HS-27A (cell line): ENCODE data around the gene NNMT.
A peak's percentile ranks its signal among the peaks of the same experiment; 100 is the strongest.

Source experiments
- DNase-seq: peaks from one replicate; pipeline ENCODE4 v3.0.0-alpha.2; 2012; ENCODE audit warnings: low read depth, missing footprints

Gene NNMT

DNA sequence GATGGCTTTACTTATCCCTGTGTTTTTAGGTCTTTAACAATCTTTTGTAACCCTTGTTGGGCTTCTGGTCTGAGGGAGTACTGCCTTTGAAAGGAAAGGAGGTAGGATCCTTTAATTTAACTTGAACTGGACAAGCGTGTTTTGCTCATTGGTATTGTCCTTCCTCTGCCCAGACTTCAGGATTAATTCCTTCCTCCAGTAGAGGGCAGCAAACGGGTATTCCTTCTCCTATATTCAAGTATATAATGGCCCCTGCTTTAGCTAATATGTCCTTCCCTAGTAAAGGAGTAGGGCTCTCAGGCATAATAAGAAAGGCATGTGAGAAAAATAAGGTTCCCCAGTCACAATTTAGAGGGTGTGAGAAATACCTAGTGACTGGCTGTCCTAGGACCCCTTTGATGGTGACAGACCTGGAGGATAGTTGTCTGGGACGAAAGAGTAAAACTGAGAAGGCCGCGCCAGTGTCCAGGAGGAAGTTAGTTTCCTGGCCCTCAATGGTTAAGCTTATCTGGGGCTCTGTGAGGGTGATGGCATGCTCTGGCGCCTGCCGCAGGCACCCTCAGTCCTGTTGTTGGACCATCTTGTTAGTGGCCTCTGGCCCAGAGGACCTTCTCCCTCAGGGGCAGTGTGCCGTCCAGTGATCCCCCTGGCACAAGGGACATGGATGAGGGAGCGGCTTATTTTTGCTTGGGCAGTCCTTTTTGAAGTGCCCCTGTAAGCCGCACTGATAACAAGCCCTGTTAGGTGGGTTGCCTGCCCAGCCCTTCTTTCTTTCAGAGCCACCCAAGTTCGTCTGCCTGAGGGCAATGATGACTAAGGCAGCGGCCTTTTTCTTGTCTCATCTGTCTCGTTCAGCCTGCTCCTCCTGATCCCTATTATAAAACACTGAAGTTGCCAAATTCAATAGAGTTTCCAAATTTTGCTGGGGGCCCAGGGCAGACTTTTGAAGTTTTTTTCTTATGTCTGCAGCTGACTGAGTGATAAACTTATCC, 52.3 kb downstream of the NNMT start:
- no peak for DNase-seq

DNA sequence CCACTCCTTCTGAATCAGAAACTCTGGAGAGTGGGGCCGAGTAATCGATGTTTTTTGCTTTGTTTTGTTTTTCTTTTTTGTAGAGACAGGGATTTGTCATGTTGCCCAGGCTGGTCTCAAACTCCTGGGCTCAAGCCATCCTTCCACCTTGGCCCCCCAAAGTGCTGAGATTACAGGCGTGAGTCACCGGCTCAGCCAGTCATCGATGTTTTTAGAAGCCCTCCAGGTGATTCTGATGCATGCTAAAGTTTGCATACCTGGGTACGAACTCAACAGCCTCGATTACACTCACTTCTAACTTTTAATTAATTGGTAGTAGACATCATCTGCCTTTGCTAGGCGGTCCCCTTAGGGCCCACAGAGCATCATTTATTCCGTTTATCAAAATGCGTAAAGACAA, 53.8 kb downstream of the NNMT start:
- DNase-seq: no peak

DNA sequence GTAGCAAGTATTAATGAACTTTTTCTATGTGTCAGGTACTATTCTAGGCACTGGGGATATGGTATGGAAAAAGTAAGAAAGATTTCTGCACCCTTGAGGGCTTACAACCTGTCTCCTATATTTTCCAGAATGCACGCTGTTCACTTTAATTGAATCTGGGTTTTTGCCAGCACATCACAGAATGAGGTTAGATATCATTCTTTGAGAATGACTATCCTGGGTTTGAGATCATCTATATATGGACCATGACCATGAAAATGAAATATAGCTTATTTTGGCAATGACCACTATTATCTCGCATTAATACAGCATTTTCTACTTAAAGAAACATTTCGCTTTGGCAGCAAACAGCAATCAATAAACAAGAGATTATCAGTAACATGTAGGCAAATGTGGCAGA, 57.2 kb downstream of the NNMT start:
- no peak for DNase-seq

DNA sequence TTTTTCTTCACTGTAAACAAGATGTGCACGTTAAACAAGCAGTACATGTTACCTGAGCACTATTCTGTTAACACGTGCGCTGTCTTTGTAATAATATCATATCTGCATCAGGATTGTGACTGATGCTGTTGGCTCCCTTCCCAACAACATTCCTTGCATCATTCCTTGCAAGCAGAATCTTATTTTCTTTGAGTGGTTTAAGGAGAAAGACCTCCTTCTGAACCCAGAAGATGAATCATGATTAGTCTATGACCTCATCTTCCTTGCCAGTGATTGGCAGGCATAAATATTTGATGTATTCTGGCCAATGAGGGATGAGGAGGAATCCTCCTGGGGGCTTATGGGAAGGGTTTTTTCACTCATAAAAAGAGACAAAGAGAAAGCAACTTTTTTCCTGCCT, 57.9 kb downstream of the NNMT start:
- DNase-seq: peak; percentile 84

DNA sequence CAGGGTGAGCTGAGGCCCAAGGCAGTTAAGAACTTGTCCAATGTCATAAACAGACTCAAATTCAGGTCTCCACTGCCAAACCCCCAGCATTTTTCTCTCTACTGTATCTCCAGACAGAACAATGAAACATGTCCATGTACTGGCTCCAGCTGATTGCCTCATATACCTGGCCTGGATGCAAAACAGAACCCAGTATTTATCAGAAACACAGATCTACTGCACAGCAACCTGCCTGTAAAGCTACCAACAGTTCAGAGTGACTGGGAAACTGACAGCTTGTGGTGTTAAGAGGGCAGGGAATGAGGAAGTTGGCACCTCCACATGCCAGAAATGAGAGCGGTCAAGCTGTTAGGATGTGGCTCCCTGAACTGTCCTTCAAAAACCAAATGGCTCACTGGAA, 62.5 kb downstream of the NNMT start:
- DNase-seq: no peak

DNA sequence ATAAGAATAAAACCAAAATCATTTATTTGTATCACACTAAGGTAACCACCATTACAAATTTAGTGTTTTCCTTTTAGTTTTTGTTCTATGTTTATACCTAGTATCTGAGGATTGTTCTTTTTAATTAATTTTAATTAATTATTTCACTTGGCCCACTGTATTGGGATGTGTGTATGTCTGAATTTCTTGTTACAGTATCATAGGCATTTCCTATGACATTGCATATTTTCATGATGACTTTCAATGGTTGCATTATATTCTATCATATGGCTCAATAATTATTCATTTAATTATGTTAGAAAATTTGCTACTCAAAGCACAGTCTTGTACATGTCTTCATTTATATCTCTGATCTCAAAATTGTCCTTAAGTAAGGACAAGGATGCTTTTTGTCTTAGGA, 63.1 kb downstream of the NNMT start:
- no peak for DNase-seq

DNA sequence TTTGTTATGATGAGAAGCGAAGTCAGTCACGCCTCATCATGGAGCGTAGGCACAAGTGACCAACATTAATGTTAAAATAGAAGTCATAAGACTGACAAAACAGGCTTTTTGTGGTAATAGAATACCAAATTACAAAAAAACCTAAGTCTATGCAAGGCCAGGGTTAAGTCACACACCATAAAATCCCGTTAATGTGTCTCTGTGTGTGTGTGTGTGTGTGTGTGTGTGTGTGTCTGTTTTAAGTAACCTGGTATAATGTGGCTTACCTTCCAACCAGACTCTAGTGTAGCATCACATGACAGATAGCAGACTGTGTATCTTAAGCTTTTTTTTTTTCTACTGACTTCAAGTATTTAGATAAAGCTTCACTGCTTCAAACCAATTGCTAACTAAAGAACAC, 66.1 kb downstream of the NNMT start:
- DNase-seq: no peak

DNA sequence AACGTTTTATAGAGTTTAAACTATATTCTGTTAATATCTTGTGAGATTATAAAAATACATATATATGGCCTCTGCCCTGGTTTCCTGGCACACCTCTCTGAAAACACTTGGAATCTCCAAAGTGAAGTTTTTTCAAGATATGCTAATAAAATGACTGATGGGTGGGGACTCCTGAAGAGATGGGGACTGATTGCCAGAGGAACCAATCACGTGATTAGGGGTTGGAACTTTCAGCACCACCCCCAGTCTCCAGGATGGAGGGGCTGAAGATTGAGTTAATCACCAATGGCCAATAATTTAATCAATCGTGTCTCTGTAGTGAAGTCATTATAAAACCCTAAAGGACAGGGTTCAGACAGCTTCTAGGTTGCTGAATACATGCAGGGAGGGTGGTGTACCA, 66.8 kb downstream of the NNMT start:
- DNase-seq: no peak
